Stimulated activated CD8-positive, alpha-beta memory T cell treated with anti-CD3 and anti-CD28 coated beads, Interleukin-4, amount 100 ng/mL, for 24 hours (primary cell): ENCODE data around the gene COMMD3.
"Not testable (repeated sequence)": the region's sequence is repeated elsewhere in the genome, so short reads cannot be mapped to it uniquely, and the experiment has no call there.

Experiments used
- DNase-seq: peaks from one replicate; pipeline ENCODE4 v3.0.0-alpha.2; 2020; ENCODE audit warnings: low read depth

COMMD3 gene

DNA sequence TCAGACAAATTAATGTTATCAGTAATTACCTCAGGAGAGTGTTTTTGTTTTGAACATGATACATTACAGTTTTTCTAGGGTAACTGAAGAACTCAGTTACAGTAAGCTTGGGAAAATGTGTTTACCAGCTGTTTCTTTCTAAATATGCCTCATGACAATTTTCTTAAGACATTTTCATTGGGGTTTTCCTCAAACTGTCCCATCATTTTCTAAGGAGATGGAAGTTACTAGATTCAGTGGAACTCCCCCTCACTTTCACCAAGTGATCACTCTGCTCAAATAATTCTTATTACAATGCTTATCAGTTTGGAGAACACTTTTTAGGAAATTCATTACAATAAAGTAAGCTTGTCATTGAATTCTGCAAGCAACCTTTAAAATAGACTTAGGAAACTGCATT, 22.7 kb downstream of the COMMD3 start:
- DNase-seq, result no peak

- no peak for DNase-seq
Observed at GRCh38 chr10:22339761-22340328, 23.7 kb downstream of the COMMD3 start.

DNA sequence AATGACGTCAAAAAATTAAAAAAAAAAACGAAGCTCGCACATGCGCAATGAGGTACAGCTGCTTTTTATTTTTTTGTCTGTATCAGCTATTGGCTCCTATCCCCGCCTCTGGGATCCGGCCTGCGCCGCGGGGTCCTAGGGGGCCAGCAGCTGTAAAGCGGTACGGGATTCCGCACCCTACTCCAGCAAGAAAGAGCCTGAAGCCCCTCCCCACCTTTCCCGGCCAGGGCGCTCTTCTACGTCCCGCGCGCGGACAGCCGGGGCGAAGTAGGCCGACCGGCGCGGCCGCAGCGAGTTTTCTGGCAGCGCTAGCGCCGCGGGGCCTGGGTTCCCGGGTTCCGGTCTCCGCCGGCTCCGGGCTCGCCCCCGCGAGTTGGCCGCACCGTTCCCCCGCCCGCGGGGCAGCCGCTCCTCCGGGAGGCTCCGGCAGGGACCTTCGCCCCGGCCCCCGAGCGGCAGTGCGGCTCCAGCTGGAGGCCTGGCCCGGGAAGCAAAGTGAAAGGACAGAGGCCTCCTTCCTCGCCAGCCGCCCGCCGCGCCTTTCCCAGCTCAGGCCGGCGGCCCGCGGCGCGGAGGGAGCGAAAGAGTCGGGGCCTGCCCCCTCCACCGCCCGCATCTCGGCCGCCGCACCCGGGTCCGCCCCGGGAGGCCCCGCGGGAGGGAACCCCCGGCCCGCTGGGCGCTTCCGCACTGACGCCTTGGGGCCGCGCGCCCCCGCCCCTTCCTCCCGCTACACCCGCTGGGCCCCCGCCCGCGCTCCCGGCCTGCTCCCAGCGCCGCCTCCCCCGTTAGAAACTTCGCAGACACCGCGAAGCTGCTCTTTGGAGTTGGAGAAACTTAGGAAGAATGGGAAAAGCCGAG, 24.4 kb downstream of the COMMD3 start:
- DNase-seq, result no peak

DNA sequence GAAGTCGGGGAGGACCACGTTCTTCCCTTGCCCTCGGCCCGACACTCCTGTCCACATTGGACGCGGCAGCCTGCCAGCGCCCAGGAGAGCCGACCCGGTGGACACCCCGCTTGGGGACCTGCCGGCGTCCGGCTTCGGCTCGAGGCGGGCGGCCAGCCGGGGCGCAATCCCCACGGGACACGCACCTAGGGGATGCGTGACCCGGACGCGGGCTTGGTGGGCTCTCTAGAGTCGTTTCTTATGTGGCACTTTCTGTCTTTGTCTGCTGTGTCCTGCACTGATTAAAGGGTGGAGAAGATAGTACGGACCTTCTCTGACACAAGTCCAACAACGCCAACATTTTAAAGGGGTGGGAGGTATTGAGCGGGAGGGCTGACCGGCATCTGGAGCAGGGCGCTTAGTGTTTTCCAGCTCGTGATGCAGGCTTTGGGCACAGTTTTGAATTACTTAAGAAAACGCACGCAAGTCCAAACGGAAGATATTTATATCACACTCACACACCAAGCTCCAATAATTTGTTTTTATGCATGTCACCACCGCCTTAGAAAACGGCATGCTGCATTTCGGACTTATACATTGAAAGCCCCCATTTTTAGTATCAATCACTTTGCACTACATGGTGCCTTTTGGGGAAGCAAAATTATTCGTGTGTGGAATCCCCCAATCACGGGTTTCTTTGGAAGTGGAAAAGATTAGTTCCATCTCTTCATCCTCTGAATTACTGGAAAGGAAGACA, 25.2 kb downstream of the COMMD3 start:
- DNase-seq, result no peak

DNA sequence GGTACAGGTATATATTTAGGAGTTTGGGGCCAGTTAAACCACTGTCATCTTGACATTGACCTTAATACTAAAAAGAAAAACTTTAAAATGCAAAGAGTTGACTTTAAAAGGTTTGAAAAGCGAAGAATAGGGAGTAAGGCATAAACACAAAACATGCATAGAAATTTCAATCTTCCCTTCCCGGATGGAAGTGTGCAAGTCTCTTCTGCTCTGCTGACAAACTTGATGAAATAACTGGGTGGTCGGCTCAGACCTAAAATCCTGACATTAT, 25.7 kb downstream of the COMMD3 start:
- DNase-seq, result no peak

DNA sequence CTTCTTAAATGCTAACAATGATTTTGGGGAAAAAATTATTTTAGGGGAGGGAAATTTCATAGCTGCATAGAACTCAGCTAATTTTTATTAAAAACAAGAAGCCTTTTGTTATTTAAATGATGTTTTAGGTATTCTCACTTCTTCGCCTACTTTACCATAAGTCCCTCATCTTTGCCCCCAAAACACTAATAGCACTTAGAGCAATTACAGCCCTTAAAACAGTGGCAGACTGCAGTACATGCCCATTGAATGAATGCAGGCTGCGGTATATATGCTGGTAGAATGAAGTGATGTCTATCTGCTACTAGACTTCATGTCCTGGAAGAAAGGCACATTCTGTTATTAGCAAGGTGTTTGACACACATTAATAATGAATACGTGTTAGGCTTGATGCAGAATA, 26.2 kb downstream of the COMMD3 start:
- no peak for DNase-seq

DNA sequence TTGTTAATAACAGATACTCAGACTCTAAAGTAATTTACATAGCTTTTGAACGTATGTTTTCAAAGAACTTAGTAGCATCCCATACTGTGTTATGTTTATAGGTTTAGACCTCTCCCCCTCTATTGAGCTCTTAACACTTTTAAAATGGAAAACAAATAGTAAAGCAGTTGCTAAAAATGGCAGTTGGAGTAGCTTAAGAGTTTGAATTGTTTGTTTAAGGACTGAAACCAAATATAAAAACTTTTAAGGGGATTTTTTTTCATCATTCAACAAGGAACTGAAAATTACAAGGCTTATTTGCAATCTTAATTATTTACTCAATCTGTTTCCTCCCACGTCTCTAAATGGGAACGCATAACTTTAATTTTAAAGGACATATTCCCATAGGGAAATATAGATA, 27.5 kb downstream of the COMMD3 start:
- no peak for DNase-seq

- DNase-seq, result no peak
Observed at GRCh38 chr10:22344249-22344648, 28.1 kb downstream of the COMMD3 start.

GRCh38 chr10:22344781-22345300, 28.7 kb downstream of the COMMD3 start:
- DNase-seq, result no peak

DNA sequence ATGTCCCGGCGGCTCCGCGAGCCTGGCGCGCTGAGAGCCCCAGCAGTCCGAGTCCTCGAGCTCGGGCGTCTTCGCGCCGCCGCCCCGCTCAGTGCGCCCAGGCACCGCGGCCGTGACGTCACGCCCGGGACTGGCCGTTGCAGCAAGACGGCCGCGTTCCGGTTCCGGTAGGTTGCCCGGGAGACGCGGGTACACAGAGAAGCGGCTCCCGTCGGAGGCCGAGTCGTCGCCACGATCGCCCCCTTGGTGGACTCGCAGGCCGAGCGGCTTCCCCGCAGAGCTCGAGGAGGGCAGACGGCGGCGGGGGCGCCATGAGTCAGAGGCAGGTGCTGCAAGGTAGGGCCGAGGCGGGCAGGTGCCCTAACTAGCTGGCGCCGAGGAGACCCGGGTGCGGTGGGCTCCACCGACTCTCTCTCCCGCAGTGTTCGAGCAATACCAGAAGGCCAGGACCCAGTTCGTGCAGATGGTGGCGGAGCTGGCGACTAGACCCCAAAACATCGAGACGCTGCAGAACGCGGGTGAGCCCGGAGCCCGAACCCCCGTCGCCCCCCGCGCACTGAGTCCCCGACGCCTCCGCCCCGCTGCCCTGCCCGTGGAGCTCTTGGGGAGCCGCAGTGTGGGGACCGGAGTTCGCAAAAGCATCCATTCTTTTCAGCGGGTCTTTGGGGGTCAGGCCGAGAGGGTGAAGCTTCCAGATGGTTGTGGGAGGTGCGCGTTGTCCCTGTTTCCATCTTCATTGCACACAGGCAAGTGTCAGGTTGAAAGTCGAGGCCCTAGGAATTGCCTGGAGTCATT, 29.3 kb downstream of the COMMD3 start, which contains the start of gene SPAG6:
TSS of gene SPAG6 (plus strand) at position 196 of the 795 bp plus-strand sequence. CDS start at position 312, 116 bp downstream.
- peak; percentile 44 for DNase-seq

DNA sequence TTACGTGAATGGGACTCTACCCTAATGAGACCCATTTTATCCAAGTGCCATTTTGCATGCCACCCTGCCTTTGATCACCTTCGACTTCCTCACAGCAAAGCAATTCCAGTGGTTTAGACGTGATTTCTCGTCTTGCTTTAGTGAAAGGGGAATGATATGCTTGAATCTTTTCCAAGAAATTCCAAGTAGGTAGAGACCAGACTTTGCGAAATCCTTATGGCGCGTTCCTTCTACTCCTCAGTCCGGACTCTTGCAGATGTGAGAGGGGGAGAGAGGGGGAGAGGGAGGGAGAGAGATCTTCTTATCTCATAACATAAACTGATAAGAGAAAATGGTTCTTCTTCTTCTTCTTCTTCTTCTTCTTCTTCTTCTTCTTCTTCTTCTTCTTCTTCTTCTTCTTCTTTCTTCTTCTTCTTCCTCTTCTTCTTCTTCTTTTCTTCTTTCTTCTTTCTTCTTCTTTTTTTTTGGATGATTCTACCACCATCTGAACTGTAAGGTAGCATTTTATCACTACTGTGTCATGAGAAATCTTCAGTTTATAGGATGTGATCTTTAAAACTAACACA, 30.0 kb downstream of the COMMD3 start:
- no peak for DNase-seq

DNA sequence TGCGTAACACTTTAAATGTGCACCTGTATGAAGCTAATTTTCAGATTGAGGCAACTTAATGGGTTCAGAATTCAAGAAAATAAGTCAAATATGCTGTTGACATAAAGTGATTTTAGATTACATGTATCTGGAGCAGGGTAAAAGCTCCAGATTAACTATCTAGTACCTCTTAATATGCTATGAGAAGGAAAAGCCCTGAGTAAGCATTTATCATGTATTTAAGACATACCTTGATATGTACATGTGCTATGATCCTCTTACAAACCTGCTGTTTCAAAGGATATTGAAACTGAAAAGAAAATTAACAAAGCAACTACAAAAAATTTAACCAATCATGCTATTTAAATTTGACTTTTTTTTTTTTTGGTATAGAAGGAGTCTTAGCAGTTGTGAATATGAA, 33.6 kb downstream of the COMMD3 start:
- no peak for DNase-seq

DNA sequence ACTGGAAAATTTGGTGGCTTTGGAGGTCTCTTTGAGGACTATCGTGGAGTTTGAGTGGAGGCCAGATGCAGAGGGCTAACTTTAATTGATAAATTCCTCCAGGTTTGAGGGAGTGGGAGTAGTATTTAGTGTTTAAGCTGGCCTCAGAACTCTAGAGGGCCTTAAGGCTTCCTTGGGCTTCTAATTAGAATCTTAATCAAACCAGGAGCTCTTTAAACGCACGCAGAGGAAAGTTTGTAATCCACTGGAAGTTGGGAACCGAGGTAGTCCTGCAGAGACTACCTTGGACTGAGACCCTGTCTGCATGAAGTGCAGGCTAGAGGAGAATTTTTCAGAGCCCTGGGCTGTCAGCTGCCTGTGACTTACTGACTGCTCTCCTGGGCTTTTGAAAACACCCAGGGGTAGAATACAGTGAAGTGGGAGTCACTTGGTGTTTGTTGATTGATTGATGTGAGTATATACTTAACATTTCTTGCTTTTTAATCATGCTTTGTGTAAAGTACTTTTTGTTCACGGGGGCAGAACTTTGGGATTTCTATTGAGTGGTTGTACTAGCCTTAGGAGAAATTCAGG, 35.0 kb downstream of the COMMD3 start:
- DNase-seq, result no peak

DNA sequence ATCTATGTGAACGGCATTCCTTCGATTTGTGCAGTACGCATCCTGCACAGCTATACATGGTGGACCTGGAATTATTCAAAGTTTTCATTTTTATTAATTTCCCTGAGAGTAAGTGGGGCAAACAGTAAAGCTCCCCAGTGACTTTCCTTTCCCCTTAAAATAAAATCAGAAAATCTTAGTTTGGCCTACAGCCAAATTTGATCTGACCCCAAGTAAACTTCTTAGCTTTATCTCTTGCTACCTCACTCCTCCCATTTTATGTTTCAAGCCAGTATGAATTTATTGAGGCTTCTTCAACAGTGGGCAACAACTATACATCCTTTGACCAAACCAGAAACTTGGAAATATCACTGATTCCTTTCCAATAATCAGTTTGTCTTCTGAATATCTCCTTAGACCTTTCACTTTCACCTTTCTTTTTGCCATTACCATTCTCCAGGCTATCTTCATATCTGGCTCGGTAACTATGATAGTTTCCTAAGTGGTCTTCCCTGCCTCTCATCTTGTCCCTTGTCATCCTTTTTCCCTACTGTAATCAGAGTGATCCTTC, 40.2 kb downstream of the COMMD3 start:
- DNase-seq, result no peak

- not testable (repeated sequence) for DNase-seq
Observed at GRCh38 chr10:22357770-22358169, 41.6 kb downstream of the COMMD3 start.

DNA sequence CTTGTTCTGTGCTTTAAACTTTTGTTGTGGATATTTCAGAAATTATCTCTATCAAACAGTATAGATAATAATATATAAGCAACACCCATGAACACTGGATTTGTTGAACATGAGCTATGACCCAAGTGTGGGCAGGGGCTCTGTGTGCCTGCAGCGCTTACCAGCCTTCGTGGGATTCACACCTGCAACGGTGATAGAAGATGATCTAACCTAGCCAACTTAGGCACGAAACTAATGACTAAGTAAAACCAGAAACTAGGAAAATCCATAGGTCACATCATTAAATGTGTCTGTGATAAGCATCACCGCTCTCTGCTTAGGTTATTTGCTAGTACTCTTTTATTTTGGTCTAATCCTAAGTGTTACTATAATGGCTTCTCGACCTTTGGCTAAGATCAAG, 47.1 kb downstream of the COMMD3 start:
- DNase-seq, result no peak

GRCh38 chr10:22364407-22365140, 48.4 kb downstream of the COMMD3 start:
- no peak for DNase-seq

DNA sequence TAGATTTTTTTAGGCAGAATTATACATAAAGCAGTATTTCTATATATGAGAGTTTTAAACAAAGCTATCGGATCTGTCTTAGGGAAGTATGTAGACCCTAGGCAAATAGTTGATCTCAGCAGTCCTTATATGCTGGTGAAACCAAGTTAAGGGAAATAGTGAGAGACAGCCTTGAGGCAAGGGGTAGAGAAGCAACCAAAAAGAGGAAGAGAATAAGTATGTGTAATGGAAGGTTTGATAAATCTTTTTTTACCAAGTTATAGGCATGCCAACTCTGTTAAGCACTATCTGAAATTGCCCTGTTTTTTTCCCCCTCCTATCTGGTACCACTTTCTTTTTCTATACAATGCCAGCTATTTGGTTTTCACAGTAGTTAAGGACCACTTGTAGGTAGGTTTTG, 49.0 kb downstream of the COMMD3 start:
- DNase-seq, result no peak

DNA sequence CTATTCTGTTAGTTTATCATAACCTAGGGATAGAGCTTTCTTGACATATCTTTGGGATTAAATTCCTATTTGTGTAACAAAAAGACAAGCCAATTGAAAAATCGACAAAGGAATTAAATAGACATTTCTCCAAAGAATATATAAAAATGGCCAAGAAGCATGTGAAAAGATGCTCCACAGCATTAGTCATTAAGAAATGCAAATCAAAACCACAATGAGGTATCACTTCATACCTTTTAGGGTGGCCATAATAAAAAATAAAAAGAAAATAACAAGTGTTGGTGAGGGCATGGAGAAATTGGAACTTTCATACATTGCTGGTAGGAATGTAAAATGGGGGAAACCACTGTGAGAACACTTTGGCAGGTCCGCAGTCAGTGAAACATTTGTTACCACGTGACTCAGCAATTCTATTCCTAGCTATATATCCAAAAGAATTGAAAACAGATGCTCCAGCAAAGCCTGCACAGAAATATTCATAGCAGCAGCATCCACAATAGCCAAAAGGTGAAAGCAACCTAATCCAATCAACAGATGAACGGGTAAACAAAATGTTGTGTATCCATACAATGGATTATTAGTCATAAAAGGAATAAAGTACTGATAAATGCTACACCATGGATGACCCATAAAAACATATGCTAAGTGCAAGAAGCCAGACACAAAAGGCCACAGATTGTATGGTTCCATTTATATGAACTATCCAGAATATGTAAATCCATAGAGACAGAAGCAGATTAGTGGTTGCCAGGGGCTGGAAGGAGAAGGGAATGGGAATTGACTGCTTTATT, 49.7 kb downstream of the COMMD3 start:
- no peak for DNase-seq

- no peak for DNase-seq
Observed at GRCh38 chr10:22366435-22366703, 50.2 kb downstream of the COMMD3 start.
